MM.1S (cell line): ENCODE measurements around the gene APBB3.

Source experiments
- CTCF ChIP-seq: fragments of 300-600 bp; sonication (generic); IDR thresholded peaks from 2 replicates; pipeline ENCODE4 v1.5.1; 2016; ENCODE audit warnings: antibody characterized with exemption, low read length, mixed read lengths
- EZH2 ChIP-seq: fragments of 300-600 bp; sonication (generic); optimal IDR thresholded peaks from 2 replicates; pipeline ENCODE3; 2017; ENCODE audit warnings: low read depth, mild to moderate bottlenecking, antibody characterized with exemption, low read length, mixed read lengths
- EZH2phosphoT487 ChIP-seq: fragments of 300-600 bp; sonication (generic); IDR thresholded peaks from 2 replicates; pipeline ENCODE4 v1.6.1; 2018; ENCODE audit warnings: antibody characterized with exemption, low read length

GRCh38 chr5:140548300-140548688 lies 16.1 kb downstream of the APBB3 start:
- TF ChIP-seq CTCF: no peak
- TF ChIP-seq EZH2phosphoT487: no peak
- TF ChIP-seq EZH2: no peak
